NCI-H524 (cell line): ENCODE data around the gene CST7.

Experiments
- DNase-seq, 2 experiments: peaks; one replicate each; lab custom pipeline; 2025; lab: John Stamatoyannopoulos, UW

Gene CST7

DNA sequence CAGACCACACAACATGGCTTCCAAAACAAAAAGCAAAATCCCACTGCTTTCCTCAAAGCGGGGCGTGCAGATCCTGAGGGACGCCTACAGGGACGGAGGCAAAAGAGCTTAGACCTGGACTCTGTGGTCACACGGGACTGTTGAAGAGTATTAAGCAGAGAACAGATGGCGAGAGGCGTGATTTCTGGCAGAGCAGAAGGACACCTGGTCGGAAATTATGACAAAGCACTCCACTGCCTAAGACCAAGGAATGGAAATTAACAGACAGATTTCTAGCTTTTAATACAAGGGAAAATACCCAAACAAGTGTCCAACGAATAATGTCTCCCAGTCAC, 15.4 kb downstream of the CST7 start:
- DNase-seq, result peak; percentile 98 to 99

DNA sequence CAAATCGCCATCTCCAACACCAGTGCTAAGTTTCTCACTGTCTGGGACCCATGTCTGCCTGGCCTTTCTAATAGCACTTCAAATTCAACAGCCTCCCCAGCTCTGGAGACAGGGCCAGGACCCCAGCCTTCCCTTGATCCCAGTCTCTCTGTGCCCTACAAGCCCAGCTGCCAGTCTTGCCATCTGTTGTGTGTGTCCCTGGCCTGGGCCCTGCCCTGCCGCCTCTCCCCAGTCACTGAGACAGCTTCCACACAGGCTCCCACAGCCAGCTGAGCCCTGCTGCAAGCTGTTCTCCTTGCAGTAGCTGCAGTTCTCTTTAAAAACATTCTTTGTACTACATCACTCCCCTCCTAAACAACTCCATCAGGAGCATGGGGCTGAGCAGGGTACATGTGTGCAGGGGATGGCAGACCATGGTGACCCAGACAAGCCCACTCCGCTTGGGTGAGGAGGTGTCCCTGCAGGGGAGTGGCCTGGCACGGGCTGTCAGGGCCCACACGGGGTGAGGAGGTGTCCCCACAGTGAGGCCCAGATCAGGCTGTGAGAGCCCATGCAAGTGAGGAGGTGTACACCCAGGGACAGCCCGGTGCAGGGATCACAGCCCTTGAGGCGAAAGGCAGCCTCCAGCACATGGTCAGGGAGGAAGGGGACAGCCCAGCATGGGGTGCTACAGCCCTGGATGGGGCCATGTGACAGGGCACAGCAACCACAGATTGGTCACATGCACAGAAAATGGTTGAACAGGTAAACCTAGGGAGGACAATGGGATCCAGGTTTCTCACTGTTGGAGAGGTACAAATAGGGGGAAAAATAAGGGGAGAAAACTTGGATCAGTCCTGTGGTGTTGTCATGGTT, 16.2 kb downstream of the CST7 start:
- DNase-seq, result peak; percentile 94 to 96

DNA sequence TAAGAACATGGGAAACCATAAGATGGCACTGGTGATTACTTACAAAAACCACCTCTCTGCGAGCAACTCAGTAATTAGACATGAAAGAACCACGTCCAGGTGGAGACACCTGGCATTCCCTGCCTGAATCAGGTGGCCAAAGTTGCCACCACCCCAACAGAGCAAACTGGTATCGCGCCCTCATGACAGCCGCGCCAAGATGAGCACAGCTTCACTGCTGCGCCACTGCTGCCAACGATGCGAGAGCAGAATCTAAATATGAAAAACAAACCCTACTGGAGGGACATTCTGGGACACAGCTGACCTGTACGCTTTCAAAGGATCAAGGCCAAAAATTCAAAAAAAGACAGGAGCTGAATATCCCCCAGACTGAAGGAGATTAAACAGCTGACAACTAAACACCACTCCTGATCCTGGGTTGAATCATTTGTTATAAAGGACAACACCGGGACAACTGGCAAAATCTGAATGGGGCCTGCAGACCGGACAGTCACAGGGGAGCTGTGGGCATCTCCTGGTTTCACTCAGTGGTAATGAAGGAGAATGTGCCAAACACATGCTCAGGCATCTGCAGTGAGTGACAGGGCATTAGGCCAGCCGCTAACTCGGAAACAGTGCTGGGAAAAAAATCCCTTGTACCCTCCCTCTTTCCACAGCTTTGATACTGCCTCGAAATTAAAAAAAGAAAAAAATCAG, 17.4 kb downstream of the CST7 start:
- peak in 1 of 2 experiments; percentile 38 for DNase-seq

DNA sequence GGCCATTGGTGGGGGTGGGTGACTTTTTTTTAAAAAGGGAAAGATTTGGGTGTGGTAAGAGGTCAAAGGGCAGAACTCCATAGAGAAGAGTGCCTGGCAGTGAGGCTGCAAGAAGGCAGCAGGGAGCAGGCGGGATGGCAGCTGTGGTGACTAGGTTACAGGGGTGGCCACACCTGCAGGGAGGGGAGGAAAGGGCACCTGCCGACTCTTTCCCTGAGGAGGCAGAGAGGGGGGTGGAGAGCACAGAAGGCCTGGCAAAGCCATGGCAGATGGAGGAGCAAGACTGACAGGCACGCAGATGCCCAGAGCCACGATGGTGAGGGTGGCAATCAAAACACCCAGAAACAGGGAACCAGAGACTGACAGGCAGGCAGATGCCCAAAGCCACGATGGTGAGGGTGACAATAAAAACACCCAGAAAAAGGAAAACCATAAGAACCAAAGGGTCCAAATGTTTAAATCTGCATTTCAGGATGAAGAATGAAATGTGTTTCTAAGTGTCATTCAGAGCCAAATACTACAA, 19.3 kb downstream of the CST7 start:
- DNase-seq, result peak; percentile 91

DNA sequence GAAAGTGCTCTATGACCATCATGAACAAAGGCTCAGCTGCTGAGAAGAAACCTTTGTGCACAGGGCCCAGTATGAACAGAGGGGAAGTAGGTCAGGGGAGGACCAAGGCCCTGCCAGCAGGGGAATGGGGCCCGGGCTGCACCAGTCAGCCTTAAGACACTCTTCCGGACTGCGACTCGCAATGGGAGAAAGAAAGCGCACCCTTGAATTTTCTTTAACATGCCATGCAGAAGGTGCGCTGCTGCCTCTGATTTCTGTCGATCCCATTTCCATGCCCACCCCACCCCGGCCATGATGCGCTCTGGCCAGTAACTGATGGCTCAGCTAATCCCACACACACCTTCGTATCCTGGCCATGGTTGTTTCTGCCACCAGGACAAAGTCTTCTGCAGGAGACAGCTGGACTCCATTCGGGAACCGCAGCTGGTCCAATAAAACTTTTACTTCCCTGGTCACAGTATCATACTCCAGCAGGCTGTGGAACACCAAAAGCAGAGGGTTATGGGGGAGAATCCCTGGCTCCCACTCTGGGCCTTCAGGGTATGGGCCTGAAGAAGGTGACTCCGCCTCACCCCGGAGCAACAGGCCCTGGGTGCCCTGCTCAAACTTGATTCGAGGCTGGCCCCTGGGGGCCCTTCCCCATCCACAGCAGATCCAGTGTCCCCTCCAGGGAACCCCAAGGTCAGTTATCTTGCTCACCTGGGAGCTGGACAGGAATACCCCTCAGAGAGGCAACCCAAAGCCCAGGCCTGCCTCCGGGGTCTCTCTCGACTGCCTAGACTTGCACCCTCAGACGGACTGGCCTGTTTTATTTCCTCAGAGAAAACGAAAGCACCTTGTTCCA, 20.3 kb downstream of the CST7 start:
- no peak for DNase-seq

DNA sequence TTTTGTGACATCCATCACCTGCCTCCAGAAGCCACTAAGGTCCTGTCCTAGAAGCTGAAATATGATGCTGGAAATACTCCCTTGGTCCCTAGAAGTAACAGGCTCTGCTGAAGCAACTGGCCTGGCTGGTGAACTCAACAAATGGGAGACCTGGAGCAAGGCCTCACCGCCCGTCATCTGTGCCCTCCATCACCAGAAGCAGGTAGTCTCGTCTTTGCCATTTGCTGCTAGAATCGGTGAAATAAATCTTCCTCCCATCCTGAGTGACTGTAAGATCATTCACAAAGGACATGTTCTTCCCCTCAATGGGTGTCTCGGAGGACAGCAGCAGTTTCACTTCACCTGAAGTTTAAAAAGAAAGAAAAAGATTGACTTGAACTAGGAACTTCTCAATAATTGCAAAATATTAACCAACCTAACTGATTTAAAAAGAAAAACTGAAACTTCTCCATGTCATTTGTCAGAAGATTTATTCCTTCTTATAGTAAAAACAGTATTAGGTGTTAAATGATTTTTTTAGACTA, 21.0 kb downstream of the CST7 start:
- DNase-seq, result no peak

DNA sequence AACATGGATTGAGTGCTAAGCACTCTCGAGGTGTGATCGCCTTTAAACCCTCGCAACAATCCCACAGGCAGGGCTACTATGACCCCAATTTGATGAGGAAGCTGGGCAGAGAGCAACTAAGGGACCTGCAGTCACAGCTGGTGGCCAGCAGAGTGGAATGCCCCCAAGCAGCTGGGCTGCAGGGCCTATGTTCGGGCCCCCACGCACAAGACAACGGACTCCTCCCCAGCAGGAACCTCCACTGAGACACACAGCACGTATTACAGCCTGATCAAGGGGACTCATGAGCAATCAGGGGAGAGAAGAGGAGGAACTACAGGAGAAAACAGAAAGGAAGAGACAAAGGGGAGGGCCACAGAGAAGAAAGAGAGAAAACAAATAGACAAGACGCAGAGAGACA, 21.7 kb downstream of the CST7 start:
- DNase-seq, result peak in 1 of 2 experiments; percentile 15

DNA sequence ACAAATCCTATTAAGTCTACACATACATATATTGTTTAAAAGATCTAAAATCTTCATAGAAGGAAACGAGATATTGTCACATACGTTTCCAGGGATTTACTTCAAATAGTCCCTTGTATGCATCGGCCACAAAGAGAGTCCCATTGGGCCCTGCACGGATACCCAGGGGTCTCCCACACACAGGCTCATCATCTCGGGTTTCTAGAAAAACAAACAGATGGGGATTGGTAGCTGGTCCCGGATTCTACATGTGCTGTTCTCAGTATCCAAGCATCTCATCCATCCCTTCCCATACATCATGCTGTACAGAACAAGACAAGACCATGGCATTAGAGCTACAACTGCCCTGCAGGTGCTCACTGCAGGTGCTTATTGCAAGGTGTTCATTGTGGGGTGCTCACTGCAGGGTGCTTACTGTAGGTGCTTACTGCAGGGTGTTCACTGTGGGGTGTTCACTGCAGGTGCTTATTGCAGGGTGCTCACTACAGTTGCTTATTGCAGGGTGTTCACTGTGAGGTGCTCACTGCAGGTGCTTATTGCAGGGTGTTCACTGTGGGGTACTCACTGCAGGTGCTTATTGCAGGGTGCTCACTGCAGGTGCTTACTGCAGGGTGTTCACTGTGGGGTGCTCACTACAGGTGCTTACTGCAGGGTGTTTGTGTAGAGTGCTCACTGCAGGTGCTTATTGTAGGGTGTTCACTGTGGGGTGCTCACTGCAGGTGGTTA, 22.5 kb downstream of the CST7 start:
- peak in 1 of 2 experiments; percentile 70 for DNase-seq

DNA sequence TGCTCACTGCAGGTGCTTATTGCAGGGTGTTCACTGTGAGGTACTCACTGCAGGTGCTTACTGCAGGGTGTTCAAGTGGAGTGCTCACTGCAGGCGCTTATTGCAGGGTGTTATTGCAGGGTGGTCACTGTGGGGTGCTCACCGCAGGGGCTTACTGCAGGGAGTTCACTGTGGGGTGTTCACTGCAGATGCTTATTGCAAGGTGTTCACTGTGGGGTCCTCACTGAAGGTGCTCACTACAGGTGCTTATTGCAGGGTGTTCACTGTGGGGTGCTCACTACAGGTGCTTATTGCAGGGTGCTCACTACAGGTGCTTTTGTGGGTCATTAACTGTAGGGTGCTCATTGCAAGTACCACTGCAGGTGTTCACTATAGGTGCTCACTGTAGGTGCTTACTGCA, 23.3 kb downstream of the CST7 start:
- DNase-seq, result no peak

DNA sequence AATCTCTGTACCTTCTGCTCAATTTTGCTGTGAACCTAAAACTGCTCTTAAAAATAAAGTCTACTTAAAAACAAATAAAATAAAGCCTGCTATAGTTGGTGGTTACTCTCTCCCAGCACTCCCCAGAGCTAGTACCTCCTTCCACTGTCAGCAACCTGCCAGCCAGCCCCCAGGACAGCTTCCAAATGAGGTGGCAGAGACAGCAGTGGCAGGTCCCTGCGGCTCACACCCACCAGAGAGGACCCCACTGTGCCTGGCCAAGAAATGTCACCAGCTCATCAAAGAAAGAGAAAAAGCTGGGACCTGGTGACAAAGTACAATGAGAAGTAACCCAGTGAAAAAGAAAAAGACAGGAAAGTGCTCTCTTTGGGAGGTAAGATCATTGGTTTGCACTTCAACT, 28.3 kb downstream of the CST7 start:
- DNase-seq, result no peak

DNA sequence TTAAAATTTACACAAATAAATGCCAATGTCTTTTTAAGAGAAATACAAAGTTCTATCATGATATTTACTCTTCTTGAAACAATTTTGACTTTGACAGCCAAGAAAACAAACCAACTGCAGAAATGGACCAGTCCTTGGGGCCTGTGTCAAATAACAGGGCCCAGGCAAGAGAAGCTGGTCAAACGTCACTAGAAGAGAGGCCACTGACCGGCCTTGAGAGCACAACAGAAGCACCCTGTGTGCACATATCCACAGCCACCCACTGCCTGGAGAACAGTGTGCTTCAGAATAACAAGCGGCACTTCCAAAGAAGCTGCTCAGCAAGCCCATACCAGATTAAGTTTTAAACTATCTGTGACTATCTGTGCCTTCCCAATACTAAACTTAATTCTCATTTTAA, 28.7 kb downstream of the CST7 start:
- no peak for DNase-seq

DNA sequence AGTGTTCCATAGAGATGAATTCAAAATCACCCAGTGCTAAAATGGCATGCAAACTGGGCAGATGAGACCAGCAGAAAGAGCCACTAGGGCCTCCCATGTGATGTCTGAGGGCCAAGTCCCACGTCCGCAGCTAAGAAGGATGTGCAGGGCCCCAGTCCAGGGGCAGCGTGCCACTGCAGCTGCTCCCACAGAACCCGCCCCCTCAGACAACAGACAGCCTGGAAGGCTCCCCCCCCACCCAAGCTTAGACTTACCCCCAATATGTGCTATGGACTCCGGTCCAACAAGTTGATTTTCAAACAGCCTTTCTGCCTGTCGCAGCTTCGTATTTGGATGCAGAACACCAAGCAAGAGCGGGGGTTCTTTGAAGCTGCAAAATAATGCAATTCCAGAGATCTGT, 29.4 kb downstream of the CST7 start:
- DNase-seq, result no peak

DNA sequence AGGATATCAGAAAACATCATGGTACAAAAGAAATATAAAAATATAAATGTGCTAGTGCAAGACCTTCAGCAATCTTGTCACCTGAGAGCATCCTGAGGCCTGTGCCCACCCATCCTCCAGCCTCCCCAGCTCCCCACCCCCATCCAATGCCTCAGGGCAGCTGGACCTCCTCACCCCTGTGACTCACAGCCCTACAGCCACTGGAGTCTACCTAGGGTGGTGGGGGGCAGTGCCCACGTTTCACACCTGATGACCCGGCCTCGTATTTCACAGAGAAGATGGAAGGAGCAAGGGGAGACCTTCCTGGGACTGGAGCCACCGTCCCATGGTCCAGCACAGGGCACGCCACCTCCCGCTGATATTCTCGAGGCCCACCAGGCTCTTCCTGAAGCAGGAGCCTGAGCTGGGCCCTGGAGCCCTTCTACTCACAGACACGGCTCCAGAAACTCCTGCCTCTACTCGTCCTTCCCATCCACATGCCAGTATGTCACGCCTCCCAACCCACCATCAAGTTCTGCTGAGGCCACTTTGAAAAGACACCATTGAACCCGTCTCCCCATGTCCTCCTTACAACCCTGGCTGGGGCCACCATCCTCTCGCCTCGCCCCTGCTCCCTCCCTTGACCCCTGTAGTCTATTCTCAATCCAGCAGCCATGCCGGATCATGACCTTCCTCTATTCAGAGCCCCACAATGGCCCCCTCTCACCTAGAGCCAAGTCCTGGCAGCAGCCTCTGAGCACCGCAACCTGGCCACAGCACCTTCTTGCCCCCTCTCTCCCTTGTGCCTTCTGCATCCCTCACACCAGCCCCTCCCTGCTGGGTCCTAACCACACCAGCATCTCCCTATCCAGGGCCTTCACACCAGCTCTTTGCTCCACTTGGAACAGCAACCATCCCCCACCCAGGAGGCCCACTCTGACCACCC, 30.2 kb downstream of the CST7 start:
- DNase-seq, result no peak

DNA sequence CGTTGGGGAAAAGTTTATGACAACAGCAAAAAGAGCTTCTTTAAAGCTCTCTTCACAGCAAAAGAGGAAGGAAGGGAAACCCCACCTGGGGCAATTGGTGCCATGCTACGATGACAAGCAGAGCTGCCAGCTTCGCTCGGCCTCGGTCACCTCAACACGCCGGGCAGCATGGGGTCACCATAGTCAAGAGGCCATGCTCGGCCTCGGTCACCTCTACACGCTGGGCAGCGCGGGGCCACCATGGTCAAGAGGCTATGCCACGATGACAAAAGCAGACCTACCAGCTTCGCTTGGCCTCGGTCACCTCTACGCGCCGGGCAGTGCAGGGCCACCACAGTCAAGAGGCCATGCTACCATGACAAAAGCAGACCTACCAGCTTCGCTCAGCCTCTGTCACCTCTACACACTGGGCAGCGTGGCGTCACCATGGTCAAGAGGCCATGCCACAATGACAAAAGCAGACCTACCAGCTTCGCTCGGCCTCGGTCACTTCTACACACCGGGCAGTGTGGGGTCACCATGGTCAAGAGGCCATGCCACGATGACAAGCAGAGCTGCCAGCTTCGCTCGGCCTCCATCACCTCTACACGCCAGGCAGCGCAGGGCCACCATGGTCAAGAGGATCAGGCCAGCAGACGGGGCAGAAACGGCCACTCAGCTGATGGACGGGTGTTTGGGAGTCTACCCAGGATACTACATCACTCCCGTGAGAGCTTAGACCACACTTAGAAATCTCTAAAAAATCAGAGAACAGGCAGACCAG, 31.4 kb downstream of the CST7 start:
- DNase-seq, result no peak

DNA sequence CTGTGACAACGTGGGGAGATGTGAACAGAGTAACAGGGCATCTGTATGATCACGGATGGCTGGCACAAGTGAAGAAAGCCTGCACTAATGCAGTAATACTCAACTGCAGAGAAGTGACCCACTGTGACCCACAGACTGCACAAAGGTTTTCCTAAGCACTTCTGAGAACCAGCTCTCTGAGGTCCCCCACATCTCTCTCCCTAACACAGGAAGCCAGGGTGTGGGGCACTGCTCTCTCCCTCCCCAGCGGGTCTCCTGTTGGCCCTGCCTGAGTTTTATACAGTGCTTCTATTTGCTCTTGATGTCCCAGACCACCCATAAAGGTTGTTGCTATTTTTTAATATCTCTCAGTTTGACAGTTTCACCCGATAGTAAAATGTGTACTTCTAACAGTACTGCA, 32.2 kb downstream of the CST7 start:
- DNase-seq, result no peak

DNA sequence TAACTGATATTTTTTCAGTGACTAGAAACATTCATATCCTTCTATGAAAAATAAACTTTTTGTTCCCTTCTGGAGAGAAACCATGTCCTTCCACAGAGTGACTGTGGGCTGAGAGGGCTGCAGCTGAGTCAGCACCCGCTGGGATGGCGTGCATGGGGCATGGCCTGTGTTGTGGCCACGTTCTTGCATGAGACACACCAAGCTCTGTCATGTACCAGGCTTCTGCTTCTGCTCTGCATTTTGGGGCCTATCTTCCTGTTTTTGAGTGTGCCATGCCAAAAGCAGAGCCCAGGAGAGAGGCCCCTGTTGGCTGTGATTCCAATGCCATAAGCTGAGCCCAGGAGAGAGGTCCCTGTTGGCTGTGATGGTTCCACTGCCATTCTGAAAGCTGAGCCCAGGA, 32.7 kb downstream of the CST7 start:
- no peak for DNase-seq

DNA sequence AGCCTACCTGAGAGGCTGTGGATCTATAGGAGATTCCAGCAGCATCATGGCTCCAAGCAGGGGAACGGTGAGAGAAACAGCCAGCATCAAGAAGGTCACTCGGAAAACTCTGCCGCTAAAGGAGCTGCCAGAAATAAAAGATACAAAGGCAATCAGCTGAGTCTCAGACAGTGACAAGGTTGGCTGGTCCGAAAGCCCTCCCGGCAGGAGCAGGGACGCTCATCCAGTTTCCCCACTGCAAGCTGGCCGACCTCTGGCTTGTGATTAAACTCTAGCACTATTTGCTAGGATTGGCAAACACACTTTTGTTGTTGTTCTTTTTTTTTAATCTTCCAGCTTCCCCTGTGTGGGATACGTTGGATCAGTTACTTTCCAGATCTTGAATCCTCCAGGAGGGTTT, 34.8 kb downstream of the CST7 start:
- DNase-seq, result no peak

DNA sequence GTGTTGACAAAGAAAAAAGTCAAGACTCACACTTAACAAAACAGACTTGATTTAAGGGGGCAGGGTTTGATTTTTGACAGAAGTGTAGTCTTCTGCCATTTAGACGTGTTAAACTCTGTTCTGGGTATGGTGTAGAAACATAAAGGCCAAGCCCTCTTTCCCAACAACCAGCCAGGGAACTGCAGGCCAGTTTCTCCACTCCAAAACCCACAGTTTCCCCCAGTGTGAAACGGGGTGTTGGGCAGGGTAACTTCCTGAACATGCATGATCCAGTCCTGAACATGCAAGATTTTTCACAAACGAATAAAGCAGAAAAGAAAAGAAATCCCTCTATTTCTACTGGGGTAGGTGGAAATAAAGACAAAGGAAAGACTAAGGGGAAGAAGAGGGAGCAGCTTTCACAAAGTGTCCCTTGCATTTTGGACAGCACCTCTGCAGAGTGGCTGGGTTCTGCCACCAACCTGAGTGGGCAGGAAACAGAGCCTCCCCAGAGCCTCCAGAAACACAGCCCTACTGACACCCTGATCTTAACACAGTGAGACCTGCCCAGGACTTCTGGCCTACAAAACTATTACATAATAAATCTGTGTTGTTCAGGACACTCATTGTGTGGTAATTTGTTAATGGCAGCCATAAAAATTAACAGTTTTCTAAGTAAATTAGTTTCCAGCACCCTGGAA, 36.0 kb downstream of the CST7 start:
- DNase-seq, result no peak

DNA sequence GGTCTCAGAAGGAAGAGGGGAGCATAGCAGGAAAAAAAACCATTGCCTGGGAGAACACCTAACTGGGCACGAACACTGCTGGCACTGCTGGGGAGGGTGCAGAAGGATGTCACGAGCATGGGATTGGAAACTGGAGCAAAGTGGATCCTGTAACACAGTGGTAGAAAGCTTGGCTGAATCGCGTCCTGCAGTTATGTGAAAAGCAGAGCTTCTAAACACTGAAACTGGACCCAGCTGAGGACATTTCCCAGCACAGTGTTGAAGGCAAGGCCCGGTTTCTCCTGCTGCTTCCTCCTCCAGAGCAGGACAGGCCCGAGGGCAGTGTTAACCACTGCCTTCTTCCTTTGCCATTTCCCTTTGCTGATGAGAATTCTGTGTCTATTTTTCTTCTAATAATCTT, 36.7 kb downstream of the CST7 start:
- DNase-seq, result no peak
